H1 (cell line): ENCODE data around the gene XCL1.

Experiments used
- MAFK ChIP-seq: IDR thresholded peaks from 2 replicates; pipeline ENCODE4 v1.6.1; 2012; ENCODE audit warnings: low read depth, mild to moderate bottlenecking, improper control_type of control experiment, low read length
- RFX5 ChIP-seq: IDR thresholded peaks from 2 replicates; pipeline ENCODE4 v1.6.1; 2011; ENCODE audit warnings: low read depth, low read length, improper control_type of control experiment, borderline replicate concordance
- RXRA ChIP-seq: IDR thresholded peaks from 2 replicates; pipeline ENCODE4 v1.6.1; 2011; ENCODE audit warnings: low read depth, mild to moderate bottlenecking, low read length, moderate library complexity; ENCODE audit not compliant: insufficient read depth
- SIN3A ChIP-seq, 2 experiments: IDR thresholded peaks in 1 of 2; conservative IDR thresholded peaks in 1 of 2; 2 replicates each; pipeline ENCODE4 v1.6.1; 2011 to 2012; ENCODE audit warnings: low read length in 2 of 2, improper control_type of control experiment in 1 of 2, low read depth in 1 of 2, mild to moderate bottlenecking in 1 of 2
- TF ChIP-seq, protein P1 (sequence below), 3 experiments: IDR thresholded peaks; 1 replicate in 2 of 3; 2 replicates in 1 of 3; pipeline versions ENCODE4 v1.5.1 to v1.6.1; 2011; ENCODE audit warnings: low read length in 3 of 3, mild to moderate bottlenecking in 3 of 3, inconsistent platforms in 2 of 3, low read depth in 1 of 3, moderate library complexity in 1 of 3; ENCODE audit not compliant: insufficient read depth in 1 of 3; ENCODE audit errors: control extremely low read depth in 1 of 3

DNA sequence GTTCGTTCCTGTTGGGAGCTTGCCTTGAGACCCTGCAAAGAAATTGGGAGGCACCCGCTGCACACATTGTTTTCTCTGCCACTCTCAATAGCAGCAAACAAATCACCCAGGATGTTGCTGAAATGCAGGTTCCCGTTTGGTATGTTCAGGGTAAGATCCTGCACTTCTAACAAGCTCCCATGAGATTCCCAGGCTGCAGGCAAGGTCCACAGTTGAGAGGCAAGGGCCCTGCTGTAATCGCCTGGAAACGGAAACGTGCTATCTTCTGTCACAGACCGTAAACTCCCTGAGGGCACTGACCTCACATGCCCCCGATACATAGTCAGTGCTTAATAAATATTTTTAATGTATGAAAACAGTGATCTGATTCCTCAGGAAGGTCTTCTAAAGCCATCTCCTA is 37.8 kb downstream of the XCL1 start:
- TF ChIP-seq, protein P1, sequence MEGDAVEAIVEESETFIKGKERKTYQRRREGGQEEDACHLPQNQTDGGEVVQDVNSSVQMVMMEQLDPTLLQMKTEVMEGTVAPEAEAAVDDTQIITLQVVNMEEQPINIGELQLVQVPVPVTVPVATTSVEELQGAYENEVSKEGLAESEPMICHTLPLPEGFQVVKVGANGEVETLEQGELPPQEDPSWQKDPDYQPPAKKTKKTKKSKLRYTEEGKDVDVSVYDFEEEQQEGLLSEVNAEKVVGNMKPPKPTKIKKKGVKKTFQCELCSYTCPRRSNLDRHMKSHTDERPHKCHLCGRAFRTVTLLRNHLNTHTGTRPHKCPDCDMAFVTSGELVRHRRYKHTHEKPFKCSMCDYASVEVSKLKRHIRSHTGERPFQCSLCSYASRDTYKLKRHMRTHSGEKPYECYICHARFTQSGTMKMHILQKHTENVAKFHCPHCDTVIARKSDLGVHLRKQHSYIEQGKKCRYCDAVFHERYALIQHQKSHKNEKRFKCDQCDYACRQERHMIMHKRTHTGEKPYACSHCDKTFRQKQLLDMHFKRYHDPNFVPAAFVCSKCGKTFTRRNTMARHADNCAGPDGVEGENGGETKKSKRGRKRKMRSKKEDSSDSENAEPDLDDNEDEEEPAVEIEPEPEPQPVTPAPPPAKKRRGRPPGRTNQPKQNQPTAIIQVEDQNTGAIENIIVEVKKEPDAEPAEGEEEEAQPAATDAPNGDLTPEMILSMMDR (IDR thresholded peaks at IDR 0.05; ENCODE audit: control extremely low read depth in 1 of 3, insufficient read depth in 1 of 3, low read depth in 1 of 3, low read length in 3 of 3) = no peak
- TF ChIP-seq MAFK (no peak), SIN3A (conservative IDR thresholded peaks at IDR 0.05 in 1 of 2, IDR thresholded peaks at IDR 0.05 in 1 of 2; ENCODE audit: low read depth in 1 of 2, low read length in 2 of 2) (no peak), RFX5 (no peak), RXRA (no peak)
